CD4-positive, alpha-beta T cell (primary cell): Measurements from ENCODE around the gene TBC1D2. TPM values are rescaled to one million over a fixed set of nuclear protein-coding genes. Genes with fewer than 3 reads are reported as not detected.

Experiments
- ATAC-seq: fragments of 200-7000 bp; cut with Tn5 transposase; one replicate; pipeline ENCODE4 v1.10.0; 2022; ENCODE audit warnings: mild to moderate bottlenecking; ENCODE audit not compliant: poor library complexity
- CTCF ChIA-PET: fragments of 350-600 bp; sonication (Branson Sonifier 250); formaldehyde crosslinking; loops from one replicate; lab custom pipeline; 2021; ENCODE audit warnings: antibody characterized with exemption, inconsistent platforms; lab: Charles Lee
- POLR2A ChIA-PET: fragments of 350-600 bp; sonication (Branson Sonifier 250); formaldehyde crosslinking; loops from one replicate; lab custom pipeline; 2021; ENCODE audit warnings: antibody characterized with exemption, inconsistent platforms; lab: Charles Lee
- DNase-seq, 14 experiments: peaks; one replicate each; pipeline ENCODE4 v3.0.0-alpha.2; 2013 to 2020; ENCODE audit warnings: mixed read lengths in 2 of 14
- H3K27ac ChIP-seq, 2 donors: one replicate each; pipeline versions ENCODE4 v1.5.1 to v1.7.0; 2013; ENCODE audit warnings: low read length in 2 of 2, low read depth in 1 of 2, mild to moderate bottlenecking in 1 of 2
- H3K27me3 ChIP-seq, 2 experiments: 1 replicate in 1 of 2; 2 replicates in 1 of 2; pipeline versions ENCODE4 v1.6.1 to v1.7.0; 2013; ENCODE audit warnings: low read length in 2 of 2, control low read depth in 1 of 2, mild to moderate bottlenecking in 1 of 2, moderate library complexity in 1 of 2; ENCODE audit not compliant: insufficient read depth in 2 of 2, control insufficient read depth in 1 of 2
- H3K36me3 ChIP-seq: one replicate; pipeline ENCODE4 v1.6.1; 2013; ENCODE audit warnings: low read length, control low read depth; ENCODE audit not compliant: insufficient read depth
- H3K4me1 ChIP-seq: one replicate; pipeline ENCODE4 v1.6.1; 2013; ENCODE audit warnings: low read length, control low read depth; ENCODE audit not compliant: insufficient read depth
- H3K4me3 ChIP-seq: one replicate; pipeline ENCODE4 v1.5.1; 2013; ENCODE audit warnings: mild to moderate bottlenecking, low read length, moderate library complexity
- H3K9me3 ChIP-seq, 2 experiments: 1 replicate in 1 of 2; 2 replicates in 1 of 2; pipeline versions ENCODE4 v1.6.1 to v1.7.0; 2013; ENCODE audit warnings: low read length in 2 of 2, mild to moderate bottlenecking in 2 of 2, control low read depth in 1 of 2, moderate library complexity in 1 of 2; ENCODE audit not compliant: control insufficient read depth in 1 of 2, insufficient read depth in 1 of 2
- H3K27ac Mint-ChIP-seq: one replicate; pipeline ENCODE4 v1.8.0; 2020; ENCODE audit warnings: mixed read lengths
- H3K27me3 Mint-ChIP-seq: one replicate; pipeline ENCODE4 v1.8.0; 2021; ENCODE audit warnings: mixed read lengths
- H3K36me3 Mint-ChIP-seq: one replicate; pipeline ENCODE4 v1.8.0; 2021; ENCODE audit warnings: low read depth, mixed read lengths
- H3K4me1 Mint-ChIP-seq: one replicate; pipeline ENCODE4 v1.8.0; 2021; ENCODE audit warnings: low read depth, mixed read lengths
- H3K4me3 Mint-ChIP-seq: one replicate; pipeline ENCODE4 v1.8.0; 2020; ENCODE audit warnings: mild to moderate bottlenecking, mixed read lengths
- H3K9me3 Mint-ChIP-seq: one replicate; pipeline ENCODE4 v1.8.0; 2020; ENCODE audit warnings: mixed read lengths
- CTCF ChIP-seq: fragments of 200-600 bp; IDR thresholded peaks from one replicate; pipeline ENCODE4 v1.8.0; 2022; ENCODE audit warnings: antibody characterized with exemption, mild to moderate bottlenecking
- intact Hi-C, 2 experiments: fragments of 100-400 bp; cut with DNase I in 1 of 2; cut with micrococcal nuclease in 1 of 2; formaldehyde crosslinking; loops; one replicate each; pipeline versions ENCODE4 v1.15.1 to v1.9.0; 2023 to 2025; cut with DNase I, micrococcal nuclease
- total RNA-seq, 174 experiments: library from RNA in 2 of 174; stranded (reverse) in 2 of 174; gene quantifications; one replicate each; pipeline ENCODE4 v1.2.3 and lab custom pipeline; 2021 to 2026

Gene TBC1D2
- total RNA-seq, 2 experiments from 2014 or later: 2.9 to 4.0 TPM

GRCh38 chr9:98241357-98242300, 13.8 kb downstream of the TBC1D2 start:
- Histone ChIP-seq H3K4me1 (peaks cover 6% of the 10 kb centered on the region), H3K4me3 (no peak overlapping the region), H3K27me3 (no peaks in the 10 kb centered on the region), H3K27ac (no peak overlapping the region), H3K9me3 (no peaks in the 10 kb centered on the region), H3K36me3 (peaks cover 22% of the 10 kb centered on the region)
- TF ChIP-seq CTCF: no peak
- intact Hi-C loops: loop anchor here in 1 of 2 experiments (1.0 kb wide), 1 partner anchor 46 kb away; no protein-coding TSS in a partner anchor
- POLR2A ChIA-PET: no interaction called here
- Mint-ChIP-seq H3K9me3 (no peaks in the 10 kb centered on the region), H3K27me3 (no peaks in the 10 kb centered on the region), H3K4me3 (no peak overlapping the region), H3K27ac (no peak overlapping the region), H3K4me1 (peaks cover 7% of the 10 kb centered on the region), H3K36me3 (peaks cover 38% of the 10 kb centered on the region)
- ATAC-seq (no peak), DNase-seq (no peak)
- CTCF ChIA-PET: interaction anchor here (1.1 kb wide), 1 partner anchor 37 kb away, joined by 3 read pairs; no protein-coding TSS in a partner anchor

GRCh38 chr9:98240475-98240874, 15.0 kb downstream of the TBC1D2 start:
- ChIA-PET POLR2A (interaction anchor here (0.7 kb wide), 1 partner anchor 15 kb away, joined by 3 read pairs; the partner anchor contains the start of gene TBC1D2), CTCF (interaction anchor here (1.1 kb wide), 1 partner anchor 35 kb away, joined by 3 read pairs; no protein-coding TSS in a partner anchor)
- peaks cover 34% of the 10 kb centered on the region for H3K36me3 Mint-ChIP-seq
- DNase-seq (no peak), ATAC-seq (no peak)
- no peak for TF ChIP-seq CTCF
- intact Hi-C loops: no loop called here
- H3K27ac Mint-ChIP-seq: no peak overlapping the region
- Histone ChIP-seq H3K27ac (no peak overlapping the region), H3K27me3 (no peaks in the 10 kb centered on the region), H3K4me3 (no peak overlapping the region), H3K9me3 (no peaks in the 10 kb centered on the region), H3K36me3 (peaks cover 22% of the 10 kb centered on the region), H3K4me1 (peaks cover 6% of the 10 kb centered on the region)
- no peak overlapping the region for H3K4me3 Mint-ChIP-seq
- H3K27me3 Mint-ChIP-seq: no peaks in the 10 kb centered on the region
- no peaks in the 10 kb centered on the region for H3K4me1 Mint-ChIP-seq
- H3K9me3 Mint-ChIP-seq: no peaks in the 10 kb centered on the region

GRCh38 chr9:98236901-98237487, 18.5 kb downstream of the TBC1D2 start:
- ATAC-seq (no peak), DNase-seq (no peak)
- Histone ChIP-seq H3K27me3 (no peaks in the 10 kb centered on the region), H3K4me3 (no peak overlapping the region), H3K9me3 (no peaks in the 10 kb centered on the region), H3K36me3 (peaks cover 41% of the 10 kb centered on the region), H3K4me1 (peaks cover 6% of the 10 kb centered on the region), H3K27ac (no peak overlapping the region)
- Mint-ChIP-seq H3K36me3 (peaks cover 48% of the 10 kb centered on the region), H3K4me3 (no peak overlapping the region), H3K27ac (no peak overlapping the region), H3K9me3 (no peaks in the 10 kb centered on the region), H3K4me1 (no peaks in the 10 kb centered on the region), H3K27me3 (no peaks in the 10 kb centered on the region)
- no peak for TF ChIP-seq CTCF
- ChIA-PET POLR2A (interaction anchor here (0.8 kb wide), 1 partner anchor 19 kb away, joined by 3 read pairs; the partner anchor contains the start of gene TBC1D2), CTCF (no interaction called here)
- intact Hi-C loops: no loop called here
